ENCODE measurements around the gene MYL5. TPM values are rescaled to one million over a fixed set of nuclear protein-coding genes. Genes with fewer than 3 reads are reported as not detected.

Gene MYL5
- polyA plus RNA-seq, 3 donors: 4.2 to 12.6 (median 7.2) TPM

DNA sequence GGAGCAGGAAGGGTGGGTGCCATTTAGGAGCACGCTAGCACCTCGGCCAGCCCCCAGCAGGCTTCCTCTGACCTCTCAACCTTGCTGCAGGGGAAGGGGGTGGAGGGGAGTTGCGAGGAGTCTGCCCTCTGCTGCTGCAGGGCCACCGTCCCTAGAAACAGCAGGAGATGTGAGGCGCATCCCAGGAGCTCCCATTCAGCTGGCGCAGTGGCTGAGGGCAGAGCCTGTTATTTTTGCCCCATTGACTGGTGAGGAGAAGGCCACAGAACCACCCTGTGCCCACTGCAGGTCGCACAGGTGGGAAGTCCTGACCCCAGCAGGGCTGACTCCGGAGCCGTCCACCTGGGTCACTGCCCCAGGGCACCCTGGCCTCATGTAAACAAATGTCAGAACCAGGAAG lies 40.9 kb upstream of the MYL5 start:
- H3K79me2 ChIP-seq (ENCODE audit: insufficient read depth, low read length): no peaks in the 10 kb centered on the region
- no peaks in the 10 kb centered on the region for H3K36me3 ChIP-seq (replicated peaks in 1 of 2; ENCODE audit: control insufficient read depth in 1 of 2, insufficient read depth in 2 of 2, low read length in 2 of 2)
- no peak overlapping the region for H3K4me2 ChIP-seq (replicated peaks; ENCODE audit: extremely low read depth, low read length, poor library complexity, severe bottlenecking)
- no peak for TF ChIP-seq CTCF (IDR thresholded peaks at IDR 0.05)
- H3K27me3 ChIP-seq (ENCODE audit: control insufficient read depth in 2 of 2, insufficient read depth in 2 of 2, low read length in 2 of 2): no peaks in the 10 kb centered on the region
- H3K9ac ChIP-seq (ENCODE audit: insufficient read depth, low read length, poor library complexity, severe bottlenecking): no peak overlapping the region
- intact Hi-C loops (cut with micrococcal nuclease): no loop called here
- DNase-seq: no peak
- no peaks in the 10 kb centered on the region for H3K36me3 Mint-ChIP-seq
- H3K4me3 Mint-ChIP-seq: no peak overlapping the region
- 74% methylated on average over 8 of the region's 9 CpGs for WGBS (ENCODE audit: insufficient coverage)
- peaks cover 9 to 13% (median 10%) of the 10 kb centered on the region in 3 donors for H3K27me3 Mint-ChIP-seq (ENCODE audit: low read depth in 3 of 3)
- peaks cover 15 to 42% (median 24%) of the 10 kb centered on the region in 7 donors for H3K9me3 Mint-ChIP-seq
- no peak overlapping the region for H3K27ac ChIP-seq (ENCODE audit: low read depth in 1 of 2, low read length in 2 of 2)
- H3K9me3 ChIP-seq (replicated peaks in 1 of 2; ENCODE audit: control insufficient read depth in 1 of 2, insufficient read depth in 1 of 2, low read length in 2 of 2): peaks cover 17 to 20% of the 10 kb centered on the region in 2 donors
- H3K4me3 ChIP-seq (replicated peaks in 1 of 3; ENCODE audit: low read depth in 2 of 3, low read length in 3 of 3): no peak overlapping the region
- H3K4me1 Mint-ChIP-seq: no peaks in the 10 kb centered on the region
- H3K4me1 ChIP-seq (ENCODE audit: control insufficient read depth in 1 of 2, insufficient read depth in 2 of 2, low read length in 2 of 2): no peaks in the 10 kb centered on the region
- H3K27ac Mint-ChIP-seq: no peak overlapping the region
- H4K20me1 ChIP-seq (ENCODE audit: insufficient read depth, low read length): no peaks in the 10 kb centered on the region
- no peak overlapping the region for H2AFZ ChIP-seq (ENCODE audit: insufficient read depth, low read depth, low read length, poor library complexity, severe bottlenecking)

- no peak overlapping the region for H3K27ac ChIP-seq (ENCODE audit: low read depth in 1 of 2, low read length in 2 of 2)
- intact Hi-C loops (cut with micrococcal nuclease): no loop called here
- no peak overlapping the region for H3K4me2 ChIP-seq (replicated peaks; ENCODE audit: extremely low read depth, low read length, poor library complexity, severe bottlenecking)
- peak overlapping the region in 1 of 7 donors; percentile 48 for H3K27ac Mint-ChIP-seq
- no peaks in the 10 kb centered on the region for H4K20me1 ChIP-seq (ENCODE audit: insufficient read depth, low read length)
- no peak for DNase-seq
- H3K4me3 ChIP-seq (replicated peaks in 1 of 3; ENCODE audit: low read depth in 2 of 3, low read length in 3 of 3): no peak overlapping the region
- H3K9me3 ChIP-seq (replicated peaks in 1 of 2; ENCODE audit: control insufficient read depth in 1 of 2, insufficient read depth in 1 of 2, low read length in 2 of 2): peaks cover 17 to 20% of the 10 kb centered on the region in 2 donors
- no peak for TF ChIP-seq CTCF (IDR thresholded peaks at IDR 0.05)
- H3K27me3 ChIP-seq (ENCODE audit: control insufficient read depth in 2 of 2, insufficient read depth in 2 of 2, low read length in 2 of 2): no peaks in the 10 kb centered on the region
- no peaks in the 10 kb centered on the region for H3K36me3 ChIP-seq (replicated peaks in 1 of 2; ENCODE audit: control insufficient read depth in 1 of 2, insufficient read depth in 2 of 2, low read length in 2 of 2)
- H3K4me1 ChIP-seq (ENCODE audit: control insufficient read depth in 1 of 2, insufficient read depth in 2 of 2, low read length in 2 of 2): no peaks in the 10 kb centered on the region
- peaks cover 9 to 14% (median 12%) of the 10 kb centered on the region in 3 donors for H3K27me3 Mint-ChIP-seq (ENCODE audit: low read depth in 3 of 3)
- H3K9me3 Mint-ChIP-seq: peaks cover 15 to 42% (median 24%) of the 10 kb centered on the region in 7 donors
- H2AFZ ChIP-seq (ENCODE audit: insufficient read depth, low read depth, low read length, poor library complexity, severe bottlenecking): no peak overlapping the region
- no peak overlapping the region for H3K9ac ChIP-seq (ENCODE audit: insufficient read depth, low read length, poor library complexity, severe bottlenecking)
- no peaks in the 10 kb centered on the region for H3K4me1 Mint-ChIP-seq
- H3K79me2 ChIP-seq (ENCODE audit: insufficient read depth, low read length): no peaks in the 10 kb centered on the region
- WGBS (ENCODE audit: insufficient coverage): 90% methylated on average over 10 of the region's 15 CpGs
- H3K4me3 Mint-ChIP-seq: no peak overlapping the region
- H3K36me3 Mint-ChIP-seq: no peaks in the 10 kb centered on the region
Measured at GRCh38 chr4:633976-634598, 40.3 kb upstream of the MYL5 start.

All from CD14-positive monocyte (primary cell).